T47D (cell line): ENCODE results near the gene AFF1.

ENCODE experiments used
- DNase-seq, 2 experiments: peaks; one replicate each; pipeline versions ENCODE4 v3.0.0 to v3.0.0-alpha.2; 2011 to 2012; ENCODE audit warnings: low read depth in 1 of 2, low spot score in 1 of 2
- JUND ChIP-seq: IDR thresholded peaks from 2 replicates; pipeline ENCODE4 v1.6.1; 2012; ENCODE audit warnings: low read depth
- in situ Hi-C: cut with HindIII; loops from 2 replicates; pipeline ENCODE4 v1.10.0; 2016; ENCODE audit warnings: low sequenced_read_pairs, low pct_unique_long_range_greater_than_20kb

Gene AFF1

DNA sequence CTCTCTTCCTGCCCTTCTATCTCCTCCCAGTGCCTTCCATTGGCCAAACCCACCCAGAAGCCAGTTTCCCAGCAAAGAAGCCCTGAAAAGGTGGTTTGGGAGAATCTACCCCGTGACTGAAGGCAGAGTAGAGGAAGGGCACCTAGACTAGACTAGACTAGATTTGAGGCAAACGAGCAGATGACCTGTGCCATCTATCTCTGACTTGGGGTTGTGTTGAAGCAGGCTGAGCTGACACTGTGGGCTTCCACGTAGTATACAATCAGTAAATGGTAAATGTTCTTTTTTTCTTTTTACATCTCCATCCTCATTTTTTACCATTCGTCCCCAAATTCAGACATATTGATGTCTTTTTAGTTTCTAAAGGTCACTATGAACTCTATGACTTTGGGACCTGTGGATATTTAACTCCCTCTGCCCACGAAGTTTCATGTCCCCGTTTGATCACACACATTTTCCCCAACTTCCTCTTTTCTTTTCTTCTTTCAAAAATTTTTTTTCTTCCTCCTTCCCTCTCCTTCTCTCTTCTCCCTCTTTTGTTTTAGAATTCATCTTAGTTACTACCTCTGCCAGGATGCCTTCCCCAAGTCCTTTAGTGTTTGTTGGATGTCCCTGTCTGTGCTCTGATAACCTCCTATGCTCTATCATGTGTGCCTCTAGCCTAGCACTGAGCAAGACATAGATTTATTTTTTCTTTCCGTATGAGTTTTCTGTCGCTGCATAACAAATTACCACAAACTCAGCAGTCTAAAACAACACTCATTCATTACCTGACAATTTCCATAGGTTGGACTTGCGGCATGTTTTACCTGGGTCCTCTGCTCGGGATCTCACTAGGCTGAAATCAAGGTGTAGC, 6.2 kb upstream of the AFF1 start:
- in situ Hi-C loops = no loop called here
- no peak for DNase-seq

GRCh38 chr4:86934147-86934770, 552 bp upstream of the AFF1 start:
- DNase-seq = peak in 1 of 2 experiments; percentile 12
- no peak for TF ChIP-seq JUND
- in situ Hi-C loops = no loop called here

More for the DNA sequence above, 6.2 kb upstream of the AFF1 start:
- no peak for TF ChIP-seq JUND

GRCh38 chr4:86935566-86935852, 698 bp downstream of the AFF1 start:
- TF ChIP-seq JUND = no peak
- no peak for DNase-seq
- in situ Hi-C loops = no loop called here

GRCh38 chr4:86935853-86936733, 1.3 kb downstream of the AFF1 start:
- in situ Hi-C loops = no loop called here
- peak in 1 of 2 experiments; percentile 59 for DNase-seq
- no peak for TF ChIP-seq JUND

DNA sequence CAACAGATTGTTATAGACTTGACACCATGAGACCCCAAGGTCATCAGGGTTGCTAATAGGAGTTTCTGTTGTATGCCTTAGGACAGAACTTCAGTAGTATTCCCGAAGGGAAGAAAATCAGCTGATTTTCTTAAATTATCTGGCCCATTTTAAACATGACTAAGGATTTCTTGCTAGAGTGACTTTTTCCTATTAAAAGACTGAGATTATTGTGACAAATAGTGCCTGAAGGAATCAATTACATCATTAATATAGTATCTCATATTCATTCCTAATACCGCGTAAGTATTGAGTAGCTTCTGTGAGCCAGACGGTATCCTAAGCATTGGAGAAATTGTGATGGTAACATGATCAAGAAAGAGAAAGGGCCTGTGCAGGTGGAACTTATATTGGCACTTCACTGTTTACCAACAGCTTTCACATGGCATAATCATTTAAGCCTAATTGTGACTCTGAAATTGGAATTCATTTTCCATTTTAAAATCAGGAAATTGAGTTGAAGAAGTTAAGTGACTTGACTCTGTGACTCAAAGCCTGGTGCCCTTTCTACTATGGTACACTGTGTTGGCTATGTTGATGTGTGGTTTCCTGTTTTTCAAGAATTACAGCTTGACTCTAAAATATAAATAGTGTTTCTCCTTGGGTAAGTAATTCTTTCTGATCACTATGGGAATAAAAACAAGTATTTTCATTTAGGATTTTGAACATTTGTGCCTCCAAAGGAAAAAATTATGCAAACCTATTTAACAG, 4.1 kb downstream of the AFF1 start:
- in situ Hi-C loops = no loop called here
- DNase-seq = peak in 1 of 2 experiments; percentile 44
- TF ChIP-seq JUND = no peak

- no peak for DNase-seq
- in situ Hi-C loops = no loop called here
- no peak for TF ChIP-seq JUND
Observed at GRCh38 chr4:86939729-86940575, 5.1 kb downstream of the AFF1 start.

GRCh38 chr4:86940920-86941460, 6.2 kb downstream of the AFF1 start:
- in situ Hi-C loops = no loop called here
- TF ChIP-seq JUND = no peak
- DNase-seq = no peak

- no peak for TF ChIP-seq JUND
- in situ Hi-C loops = no loop called here
- DNase-seq = no peak
Observed at GRCh38 chr4:86942185-86942666, 7.4 kb downstream of the AFF1 start.

GRCh38 chr4:86944964-86945781, 10.4 kb downstream of the AFF1 start:
- in situ Hi-C loops = no loop called here
- DNase-seq = no peak
- TF ChIP-seq JUND = no peak

- no peak for TF ChIP-seq JUND
- in situ Hi-C loops = no loop called here
- no peak for DNase-seq
Observed at GRCh38 chr4:86946868-86947500, 12.2 kb downstream of the AFF1 start.
